Parathyroid adenoma (tissue), 2 donors: Measurements from ENCODE around the gene NR4A3.

Experiments
- H2AFZ ChIP-seq: fragments of 300-600 bp; sonication (generic); one replicate; pipeline ENCODE4 v1.7.0; 2017; ENCODE audit warnings: antibody characterized with exemption, mild to moderate bottlenecking
- H3K27ac ChIP-seq: fragments of 300-600 bp; sonication (generic); one replicate; pipeline ENCODE4 v1.7.0; 2017
- H3K27me3 ChIP-seq: fragments of 300-600 bp; sonication (generic); one replicate; pipeline ENCODE4 v1.7.0; 2017; ENCODE audit warnings: low read length; ENCODE audit not compliant: control insufficient read depth, insufficient read depth
- H3K36me3 ChIP-seq: fragments of 300-600 bp; sonication (generic); one replicate; pipeline ENCODE4 v1.7.0; 2017; ENCODE audit warnings: low read length; ENCODE audit not compliant: control insufficient read depth, insufficient read depth
- H3K4me1 ChIP-seq: fragments of 300-600 bp; sonication (generic); one replicate; pipeline ENCODE4 v1.7.0; 2017; ENCODE audit warnings: control low read depth
- H3K4me2 ChIP-seq: fragments of 300-600 bp; sonication (generic); one replicate; pipeline ENCODE4 v1.7.0; 2017; ENCODE audit warnings: low read length
- H3K4me3 ChIP-seq: fragments of 300-600 bp; sonication (generic); one replicate; pipeline ENCODE4 v1.7.0; 2017; ENCODE audit warnings: low read depth, low read length
- H3K79me2 ChIP-seq: fragments of 300-600 bp; sonication (generic); one replicate; pipeline ENCODE4 v1.7.0; 2017; ENCODE audit warnings: control low read depth
- H3K9ac ChIP-seq: fragments of 300-600 bp; sonication (generic); one replicate; pipeline ENCODE4 v1.7.0; 2017; ENCODE audit warnings: mild to moderate bottlenecking
- H3K9me3 ChIP-seq: fragments of 300-600 bp; sonication (generic); one replicate; pipeline ENCODE4 v1.7.0; 2017; ENCODE audit warnings: low read length; ENCODE audit not compliant: control insufficient read depth
- TF ChIP-seq, protein P1 (sequence below): fragments of 300-600 bp; sonication (generic); IDR thresholded peaks from one replicate; pipeline ENCODE4 v1.7.0; 2017; ENCODE audit warnings: antibody characterized with exemption, mild to moderate bottlenecking
- donor health status: primary hyperparathyroidism.

NR4A3 gene

DNA sequence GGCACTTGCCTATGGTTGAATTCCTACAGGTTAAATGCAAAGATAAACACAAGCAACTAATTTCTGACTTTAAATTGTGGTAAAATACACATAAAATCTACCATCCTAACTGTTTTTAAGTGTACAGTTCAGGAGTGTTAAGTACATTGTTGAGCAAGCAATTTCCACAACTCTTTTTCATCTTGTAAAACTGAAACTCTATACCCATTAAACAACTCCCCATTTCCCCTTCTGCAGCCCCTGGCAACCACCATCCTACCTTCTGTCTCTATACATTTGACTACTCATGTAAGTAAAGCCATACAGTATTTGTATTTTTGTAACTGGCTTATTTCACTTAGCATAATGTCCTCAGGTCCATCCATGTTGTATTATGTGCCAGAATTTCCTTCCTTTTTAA, 46.3 kb downstream of the NR4A3 start:
- Histone ChIP-seq H3K9ac (no peak overlapping the region), H3K9me3 (no peaks in the 10 kb centered on the region)

DNA sequence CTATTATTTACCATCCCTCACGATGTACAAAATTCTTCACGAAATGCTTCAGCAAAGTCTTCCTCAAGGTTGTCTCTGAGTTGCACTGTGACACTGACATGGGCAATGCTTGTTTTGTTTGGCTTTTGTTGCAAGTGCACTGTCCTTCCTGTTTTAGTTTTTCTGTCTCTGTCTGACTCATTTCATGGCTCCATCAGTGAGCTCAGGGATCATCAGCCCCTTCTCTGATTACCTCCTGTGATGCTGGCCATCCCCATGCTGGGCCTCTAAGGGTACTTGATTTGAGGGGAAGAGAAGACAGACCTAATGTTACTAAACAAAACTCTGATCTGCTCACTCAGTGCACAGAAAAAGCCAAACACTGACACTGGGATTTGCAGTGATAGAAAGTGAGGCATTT, 47.2 kb downstream of the NR4A3 start:
- no peak overlapping the region for H3K27ac ChIP-seq
- no peaks in the 10 kb centered on the region for H3K79me2 ChIP-seq
- no peak overlapping the region for H3K9ac ChIP-seq
- H3K4me1 ChIP-seq: no peaks in the 10 kb centered on the region
- H3K36me3 ChIP-seq: no peaks in the 10 kb centered on the region
- H3K27me3 ChIP-seq: no peaks in the 10 kb centered on the region
- TF ChIP-seq, protein P1, sequence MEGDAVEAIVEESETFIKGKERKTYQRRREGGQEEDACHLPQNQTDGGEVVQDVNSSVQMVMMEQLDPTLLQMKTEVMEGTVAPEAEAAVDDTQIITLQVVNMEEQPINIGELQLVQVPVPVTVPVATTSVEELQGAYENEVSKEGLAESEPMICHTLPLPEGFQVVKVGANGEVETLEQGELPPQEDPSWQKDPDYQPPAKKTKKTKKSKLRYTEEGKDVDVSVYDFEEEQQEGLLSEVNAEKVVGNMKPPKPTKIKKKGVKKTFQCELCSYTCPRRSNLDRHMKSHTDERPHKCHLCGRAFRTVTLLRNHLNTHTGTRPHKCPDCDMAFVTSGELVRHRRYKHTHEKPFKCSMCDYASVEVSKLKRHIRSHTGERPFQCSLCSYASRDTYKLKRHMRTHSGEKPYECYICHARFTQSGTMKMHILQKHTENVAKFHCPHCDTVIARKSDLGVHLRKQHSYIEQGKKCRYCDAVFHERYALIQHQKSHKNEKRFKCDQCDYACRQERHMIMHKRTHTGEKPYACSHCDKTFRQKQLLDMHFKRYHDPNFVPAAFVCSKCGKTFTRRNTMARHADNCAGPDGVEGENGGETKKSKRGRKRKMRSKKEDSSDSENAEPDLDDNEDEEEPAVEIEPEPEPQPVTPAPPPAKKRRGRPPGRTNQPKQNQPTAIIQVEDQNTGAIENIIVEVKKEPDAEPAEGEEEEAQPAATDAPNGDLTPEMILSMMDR: no peak
- H3K9me3 ChIP-seq: no peaks in the 10 kb centered on the region
- H3K4me3 ChIP-seq: no peak overlapping the region
- no peak overlapping the region for H2AFZ ChIP-seq
- no peak overlapping the region for H3K4me2 ChIP-seq

More for the DNA sequence above, 46.3 kb downstream of the NR4A3 start:
- TF ChIP-seq, protein P1: no peak
- H2AFZ ChIP-seq: no peak overlapping the region
- no peak overlapping the region for H3K27ac ChIP-seq
- no peaks in the 10 kb centered on the region for H3K4me1 ChIP-seq
- H3K79me2 ChIP-seq: no peaks in the 10 kb centered on the region
- H3K36me3 ChIP-seq: no peaks in the 10 kb centered on the region
- H3K4me3 ChIP-seq: no peak overlapping the region
- no peak overlapping the region for H3K4me2 ChIP-seq
- no peaks in the 10 kb centered on the region for H3K27me3 ChIP-seq

DNA sequence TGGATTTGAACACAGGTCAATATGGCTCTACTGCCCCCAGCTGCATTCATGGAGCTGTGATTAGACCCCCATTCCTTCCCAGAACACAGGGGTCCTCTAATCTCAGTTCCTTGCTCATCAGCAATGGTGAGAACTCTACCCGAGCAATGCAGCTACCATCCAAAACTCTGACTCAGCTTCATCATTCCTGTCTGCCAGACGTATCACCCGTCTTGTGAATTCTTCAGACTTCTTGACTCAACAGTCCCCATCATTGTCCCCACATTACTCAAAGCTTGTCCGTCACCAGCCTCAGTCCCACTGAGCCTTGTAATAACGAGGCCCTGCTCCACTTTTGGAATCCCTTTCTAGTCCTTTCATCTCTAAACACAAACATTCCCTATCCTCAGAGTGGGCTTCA, 48.4 kb downstream of the NR4A3 start:
- H3K9ac ChIP-seq: no peak overlapping the region
- H2AFZ ChIP-seq: no peak overlapping the region
- no peaks in the 10 kb centered on the region for H3K4me1 ChIP-seq
- H3K36me3 ChIP-seq: no peaks in the 10 kb centered on the region
- H3K4me3 ChIP-seq: no peak overlapping the region
- no peaks in the 10 kb centered on the region for H3K27me3 ChIP-seq
- H3K27ac ChIP-seq: no peak overlapping the region
- H3K9me3 ChIP-seq: no peaks in the 10 kb centered on the region
- no peaks in the 10 kb centered on the region for H3K79me2 ChIP-seq
- H3K4me2 ChIP-seq: no peak overlapping the region
- TF ChIP-seq, protein P1: no peak

DNA sequence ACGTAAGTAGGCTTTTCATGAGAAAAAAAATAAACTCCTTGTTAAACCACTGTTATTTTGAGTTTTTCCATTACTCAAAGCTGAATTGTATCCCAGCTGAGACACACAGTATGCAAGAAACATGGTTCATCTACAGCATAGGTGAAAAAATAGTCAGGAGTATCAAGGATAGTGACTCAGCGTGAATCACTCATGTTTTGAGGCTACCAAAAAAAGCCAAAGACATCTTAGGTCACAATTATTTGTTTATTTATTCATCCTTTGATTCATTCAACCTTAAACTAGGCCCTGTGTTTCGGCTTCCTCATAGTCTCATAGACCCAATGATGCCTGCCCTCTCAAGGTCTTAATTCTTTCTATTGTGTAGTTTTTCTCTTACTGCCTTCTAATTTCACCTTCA, 51.8 kb downstream of the NR4A3 start:
- H3K79me2 ChIP-seq: no peaks in the 10 kb centered on the region
- no peak overlapping the region for H3K27ac ChIP-seq
- no peaks in the 10 kb centered on the region for H3K9me3 ChIP-seq
- no peaks in the 10 kb centered on the region for H3K27me3 ChIP-seq
- no peaks in the 10 kb centered on the region for H3K4me1 ChIP-seq
- no peak overlapping the region for H2AFZ ChIP-seq
- no peaks in the 10 kb centered on the region for H3K36me3 ChIP-seq
- no peak overlapping the region for H3K4me2 ChIP-seq
- H3K4me3 ChIP-seq: no peak overlapping the region
- TF ChIP-seq, protein P1: no peak
- no peak overlapping the region for H3K9ac ChIP-seq

DNA sequence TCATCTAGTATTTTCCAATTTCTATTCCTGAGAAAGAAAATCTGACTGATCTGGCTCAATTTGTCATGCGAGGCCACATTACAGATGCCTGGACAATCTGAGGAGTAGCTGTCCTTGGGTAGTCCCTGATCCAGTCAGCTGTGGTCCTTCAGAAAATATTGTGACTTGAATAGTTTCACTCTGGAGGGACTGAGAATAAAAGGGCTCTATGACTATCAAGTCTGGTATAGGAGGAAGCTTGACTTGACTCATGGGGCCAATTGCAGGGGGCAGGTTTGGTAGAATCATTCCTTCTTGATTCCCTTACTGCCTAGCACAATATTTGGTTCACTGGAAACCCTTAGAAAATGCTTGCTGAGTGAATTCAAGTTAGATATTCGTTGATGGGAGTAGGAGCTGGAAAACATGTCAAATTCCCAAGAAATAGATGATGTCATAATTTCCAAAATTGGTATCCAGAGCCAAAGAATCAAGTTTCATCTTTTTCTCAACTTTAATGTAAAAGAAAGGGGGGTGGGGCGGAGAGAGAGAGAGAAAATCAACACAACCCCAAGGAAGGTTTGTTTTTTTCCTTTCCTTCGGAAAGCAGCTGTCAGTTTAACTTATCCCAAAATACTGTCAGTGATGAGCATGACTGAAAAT, 52.4 kb downstream of the NR4A3 start:
- Histone ChIP-seq H3K79me2 (no peaks in the 10 kb centered on the region), H3K9me3 (no peaks in the 10 kb centered on the region), H2AFZ (no peak overlapping the region), H3K9ac (no peak overlapping the region), H3K4me3 (no peak overlapping the region), H3K4me2 (no peak overlapping the region), H3K27me3 (no peaks in the 10 kb centered on the region), H3K27ac (no peak overlapping the region), H3K36me3 (no peaks in the 10 kb centered on the region), H3K4me1 (no peaks in the 10 kb centered on the region)
- TF ChIP-seq, protein P1: no peak
